HEK293 (cell line): Measurements from ENCODE around the gene PPIE.

ENCODE experiments used
- ZNF501 ChIP-seq: fragments of 450-650 bp; formaldehyde crosslinking; IDR thresholded peaks from 2 replicates; pipeline ENCODE4 v1.5.1; 2016; ENCODE audit warnings: missing biosample characterization, missing genetic modification characterization
- TF ChIP-seq, protein P1 (sequence below): fragments of 450-650 bp; formaldehyde crosslinking; IDR thresholded peaks from 2 replicates; pipeline ENCODE4 v1.5.0; 2017; ENCODE audit warnings: missing biosample characterization, missing genetic modification characterization, borderline replicate concordance
- TF ChIP-seq, protein P2 (sequence below): fragments of 450-650 bp; formaldehyde crosslinking; IDR thresholded peaks from 2 replicates; pipeline ENCODE4 v1.5.1; 2017; ENCODE audit warnings: missing biosample characterization, mild to moderate bottlenecking, missing genetic modification characterization, moderate library complexity
- TF ChIP-seq, protein P3 (sequence below): fragments of 450-650 bp; formaldehyde crosslinking; IDR thresholded peaks from 2 replicates; pipeline ENCODE4 v1.5.1; 2016; ENCODE audit warnings: missing biosample characterization, missing genetic modification characterization
- TF ChIP-seq, protein P4 (sequence below): fragments of 450-650 bp; formaldehyde crosslinking; IDR thresholded peaks from 2 replicates; pipeline ENCODE4 v1.5.1; 2016; ENCODE audit warnings: missing biosample characterization, missing genetic modification characterization, low read depth

DNA sequence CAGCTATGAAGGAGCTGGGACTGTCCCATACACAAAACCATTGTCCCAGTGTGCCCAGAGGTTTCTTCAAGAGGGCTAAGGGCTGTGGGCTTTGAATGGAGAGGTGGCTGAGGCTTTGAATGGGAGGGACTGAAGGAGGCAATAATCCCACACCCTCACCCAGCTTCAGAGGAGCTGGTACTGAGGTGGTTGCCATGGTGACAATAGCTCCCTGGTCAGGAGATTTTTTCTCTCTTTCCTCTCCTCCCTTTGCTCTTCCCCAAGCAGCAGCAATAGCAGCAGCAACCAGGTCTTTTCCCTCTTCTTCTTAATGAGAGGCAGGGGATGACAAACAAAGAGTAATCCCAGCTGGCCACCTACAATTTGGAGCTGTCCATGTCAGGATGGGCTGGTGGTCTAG lies 49.0 kb upstream of the PPIE start:
- TF ChIP-seq, protein P1, sequence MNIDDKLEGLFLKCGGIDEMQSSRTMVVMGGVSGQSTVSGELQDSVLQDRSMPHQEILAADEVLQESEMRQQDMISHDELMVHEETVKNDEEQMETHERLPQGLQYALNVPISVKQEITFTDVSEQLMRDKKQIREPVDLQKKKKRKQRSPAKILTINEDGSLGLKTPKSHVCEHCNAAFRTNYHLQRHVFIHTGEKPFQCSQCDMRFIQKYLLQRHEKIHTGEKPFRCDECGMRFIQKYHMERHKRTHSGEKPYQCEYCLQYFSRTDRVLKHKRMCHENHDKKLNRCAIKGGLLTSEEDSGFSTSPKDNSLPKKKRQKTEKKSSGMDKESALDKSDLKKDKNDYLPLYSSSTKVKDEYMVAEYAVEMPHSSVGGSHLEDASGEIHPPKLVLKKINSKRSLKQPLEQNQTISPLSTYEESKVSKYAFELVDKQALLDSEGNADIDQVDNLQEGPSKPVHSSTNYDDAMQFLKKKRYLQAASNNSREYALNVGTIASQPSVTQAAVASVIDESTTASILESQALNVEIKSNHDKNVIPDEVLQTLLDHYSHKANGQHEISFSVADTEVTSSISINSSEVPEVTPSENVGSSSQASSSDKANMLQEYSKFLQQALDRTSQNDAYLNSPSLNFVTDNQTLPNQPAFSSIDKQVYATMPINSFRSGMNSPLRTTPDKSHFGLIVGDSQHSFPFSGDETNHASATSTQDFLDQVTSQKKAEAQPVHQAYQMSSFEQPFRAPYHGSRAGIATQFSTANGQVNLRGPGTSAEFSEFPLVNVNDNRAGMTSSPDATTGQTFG (tag by site-specific recombination) = no peak
- TF ChIP-seq, protein P2, sequence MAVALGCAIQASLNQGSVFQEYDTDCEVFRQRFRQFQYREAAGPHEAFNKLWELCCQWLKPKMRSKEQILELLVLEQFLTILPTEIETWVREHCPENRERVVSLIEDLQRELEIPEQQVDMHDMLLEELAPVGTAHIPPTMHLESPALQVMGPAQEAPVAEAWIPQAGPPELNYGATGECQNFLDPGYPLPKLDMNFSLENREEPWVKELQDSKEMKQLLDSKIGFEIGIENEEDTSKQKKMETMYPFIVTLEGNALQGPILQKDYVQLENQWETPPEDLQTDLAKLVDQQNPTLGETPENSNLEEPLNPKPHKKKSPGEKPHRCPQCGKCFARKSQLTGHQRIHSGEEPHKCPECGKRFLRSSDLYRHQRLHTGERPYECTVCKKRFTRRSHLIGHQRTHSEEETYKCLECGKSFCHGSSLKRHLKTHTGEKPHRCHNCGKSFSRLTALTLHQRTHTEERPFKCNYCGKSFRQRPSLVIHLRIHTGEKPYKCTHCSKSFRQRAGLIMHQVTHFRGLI (tag by site-specific recombination) = no peak
- TF ChIP-seq, protein P3, sequence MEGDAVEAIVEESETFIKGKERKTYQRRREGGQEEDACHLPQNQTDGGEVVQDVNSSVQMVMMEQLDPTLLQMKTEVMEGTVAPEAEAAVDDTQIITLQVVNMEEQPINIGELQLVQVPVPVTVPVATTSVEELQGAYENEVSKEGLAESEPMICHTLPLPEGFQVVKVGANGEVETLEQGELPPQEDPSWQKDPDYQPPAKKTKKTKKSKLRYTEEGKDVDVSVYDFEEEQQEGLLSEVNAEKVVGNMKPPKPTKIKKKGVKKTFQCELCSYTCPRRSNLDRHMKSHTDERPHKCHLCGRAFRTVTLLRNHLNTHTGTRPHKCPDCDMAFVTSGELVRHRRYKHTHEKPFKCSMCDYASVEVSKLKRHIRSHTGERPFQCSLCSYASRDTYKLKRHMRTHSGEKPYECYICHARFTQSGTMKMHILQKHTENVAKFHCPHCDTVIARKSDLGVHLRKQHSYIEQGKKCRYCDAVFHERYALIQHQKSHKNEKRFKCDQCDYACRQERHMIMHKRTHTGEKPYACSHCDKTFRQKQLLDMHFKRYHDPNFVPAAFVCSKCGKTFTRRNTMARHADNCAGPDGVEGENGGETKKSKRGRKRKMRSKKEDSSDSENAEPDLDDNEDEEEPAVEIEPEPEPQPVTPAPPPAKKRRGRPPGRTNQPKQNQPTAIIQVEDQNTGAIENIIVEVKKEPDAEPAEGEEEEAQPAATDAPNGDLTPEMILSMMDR (tag by site-specific recombination) = no peak
- no peak for TF ChIP-seq ZNF501 (tag by site-specific recombination)
- TF ChIP-seq, protein P4, sequence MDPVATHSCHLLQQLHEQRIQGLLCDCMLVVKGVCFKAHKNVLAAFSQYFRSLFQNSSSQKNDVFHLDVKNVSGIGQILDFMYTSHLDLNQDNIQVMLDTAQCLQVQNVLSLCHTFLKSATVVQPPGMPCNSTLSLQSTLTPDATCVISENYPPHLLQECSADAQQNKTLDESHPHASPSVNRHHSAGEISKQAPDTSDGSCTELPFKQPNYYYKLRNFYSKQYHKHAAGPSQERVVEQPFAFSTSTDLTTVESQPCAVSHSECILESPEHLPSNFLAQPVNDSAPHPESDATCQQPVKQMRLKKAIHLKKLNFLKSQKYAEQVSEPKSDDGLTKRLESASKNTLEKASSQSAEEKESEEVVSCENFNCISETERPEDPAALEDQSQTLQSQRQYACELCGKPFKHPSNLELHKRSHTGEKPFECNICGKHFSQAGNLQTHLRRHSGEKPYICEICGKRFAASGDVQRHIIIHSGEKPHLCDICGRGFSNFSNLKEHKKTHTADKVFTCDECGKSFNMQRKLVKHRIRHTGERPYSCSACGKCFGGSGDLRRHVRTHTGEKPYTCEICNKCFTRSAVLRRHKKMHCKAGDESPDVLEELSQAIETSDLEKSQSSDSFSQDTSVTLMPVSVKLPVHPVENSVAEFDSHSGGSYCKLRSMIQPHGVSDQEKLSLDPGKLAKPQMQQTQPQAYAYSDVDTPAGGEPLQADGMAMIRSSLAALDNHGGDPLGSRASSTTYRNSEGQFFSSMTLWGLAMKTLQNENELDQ (tag by site-specific recombination) = no peak
